HCEC 1CT (cell line): ENCODE measurements around the gene HOXD10.

Experiments used
- DNase-seq: peaks from one replicate; pipeline ENCODE4 v3.0.0-alpha.2; 2017

Gene HOXD10

GRCh38 chr2:176137252-176137580, 20.6 kb downstream of the HOXD10 start:
- no peak for DNase-seq

- DNase-seq, result no peak
Observed at GRCh38 chr2:176137906-176138305, 21.3 kb downstream of the HOXD10 start.

- DNase-seq, result no peak
Observed at GRCh38 chr2:176138526-176138922, 21.9 kb downstream of the HOXD10 start.

GRCh38 chr2:176138923-176139660, 22.5 kb downstream of the HOXD10 start:
- no peak for DNase-seq

GRCh38 chr2:176139661-176140512, 23.3 kb downstream of the HOXD10 start:
- no peak for DNase-seq

- peak; percentile 65 for DNase-seq
Observed at GRCh38 chr2:176140513-176141317, 24.1 kb downstream of the HOXD10 start.

- DNase-seq, result no peak
Observed at GRCh38 chr2:176142281-176142680, 25.7 kb downstream of the HOXD10 start.

GRCh38 chr2:176145085-176145969, 28.7 kb downstream of the HOXD10 start:
- no peak for DNase-seq

GRCh38 chr2:176146101-176146500, 29.5 kb downstream of the HOXD10 start:
- DNase-seq, result no peak

- DNase-seq, result no peak
Observed at GRCh38 chr2:176146645-176147044, 30.1 kb downstream of the HOXD10 start.

GRCh38 chr2:176147210-176147799, 30.7 kb downstream of the HOXD10 start:
- no peak for DNase-seq

- DNase-seq, result no peak
Observed at GRCh38 chr2:176147800-176148496, 31.4 kb downstream of the HOXD10 start.

- DNase-seq, result no peak
Observed at GRCh38 chr2:176148751-176149421, 32.3 kb downstream of the HOXD10 start.

GRCh38 chr2:176149481-176149938, 32.9 kb downstream of the HOXD10 start:
- no peak for DNase-seq

GRCh38 chr2:176149939-176150583, 33.5 kb downstream of the HOXD10 start:
- no peak for DNase-seq

- no peak for DNase-seq
Observed at GRCh38 chr2:176150584-176151441, 34.2 kb downstream of the HOXD10 start.

- no peak for DNase-seq
Observed at GRCh38 chr2:176151442-176152287, 35.1 kb downstream of the HOXD10 start, which contains the start of gene HOXD4. HOXD4 (plus strand) TSS chr2:176151550; CDS start chr2:176151634, 84 bp downstream.
